Activated CD4-positive, alpha-beta T cell treated with anti-CD3 and anti-CD28 coated beads for 36 hours (primary cell): ENCODE measurements around the gene PPP1R2B. TPM values are rescaled to one million over a fixed set of nuclear protein-coding genes. Genes with fewer than 3 reads are reported as not detected.

Experiments
- ATAC-seq: fragments of 200-7000 bp; cut with Tn5 transposase; one replicate; pipeline ENCODE4 v1.10.0; 2021; ENCODE audit warnings: mild to moderate bottlenecking, moderate library complexity
- CTCF ChIA-PET: fragments of 350-600 bp; sonication (Branson Sonifier 250); formaldehyde crosslinking; loops from one replicate; lab custom pipeline; 2021; ENCODE audit warnings: antibody characterized with exemption; lab: Charles Lee
- POLR2A ChIA-PET: fragments of 350-600 bp; sonication (Branson Sonifier 250); formaldehyde crosslinking; loops from one replicate; lab custom pipeline; 2021; ENCODE audit warnings: antibody characterized with exemption, inconsistent platforms; lab: Charles Lee
- DNase-seq: peaks from one replicate; pipeline ENCODE4 v3.0.0-alpha.2; 2020
- H3K27ac Mint-ChIP-seq: one replicate; pipeline ENCODE4 v1.8.0; 2021; ENCODE audit warnings: mixed read lengths
- H3K27me3 Mint-ChIP-seq: one replicate; pipeline ENCODE4 v1.8.0; 2021; ENCODE audit warnings: mixed read lengths
- H3K36me3 Mint-ChIP-seq: one replicate; pipeline ENCODE4 v1.8.0; 2021; ENCODE audit warnings: low read depth, mixed read lengths
- H3K4me1 Mint-ChIP-seq: one replicate; pipeline ENCODE4 v1.8.0; 2021; ENCODE audit warnings: mixed read lengths
- H3K4me3 Mint-ChIP-seq: one replicate; pipeline ENCODE4 v1.8.0; 2021; ENCODE audit warnings: mild to moderate bottlenecking, moderate library complexity, mixed read lengths
- H3K9me3 Mint-ChIP-seq: one replicate; pipeline ENCODE4 v1.8.0; 2021; ENCODE audit warnings: low read depth, mixed read lengths
- intact Hi-C, 2 experiments: fragments of 100-400 bp; cut with DNase I in 1 of 2; cut with micrococcal nuclease in 1 of 2; formaldehyde crosslinking; loops; one replicate each; pipeline versions ENCODE4 v1.14.2 to v1.15.1; 2022 to 2024; cut with DNase I, micrococcal nuclease
- total RNA-seq, 2 experiments: library from RNA; stranded (reverse); gene quantifications; one replicate each; pipeline ENCODE4 v1.2.3, GENCODE V29; 2021

The PPP1R2B gene
- total RNA-seq = under 1 TPM in 1 of 2 experiments, not detected in 1; 0.11 TPM

- peaks cover 2% of the 10 kb centered on the region for H3K4me1 Mint-ChIP-seq
- H3K4me3 Mint-ChIP-seq = no peak within 1 kb of the TSS
- ATAC-seq (no peak), DNase-seq (no peak)
- H3K27ac Mint-ChIP-seq = no peak within 1 kb of the TSS
- CTCF ChIA-PET = no interaction called here
- POLR2A ChIA-PET = no interaction called here
- intact Hi-C loops = no loop called here
- H3K27me3 Mint-ChIP-seq = peaks cover 49% of the 10 kb centered on the region
- H3K36me3 Mint-ChIP-seq = peaks cover 4% of the 10 kb centered on the region
- H3K9me3 Mint-ChIP-seq = peaks cover 15% of the 10 kb centered on the region
Observed at GRCh38 chr5:156850206-156850751, at the start of gene PPP1R2B. Gene PPP1R2B (plus strand): TSS chr5:156850295. CDS start chr5:156850563, 268 bp downstream.

- POLR2A ChIA-PET = no interaction called here
Observed at GRCh38 chr5:156800929-156801328, 49.2 kb upstream of the PPP1R2B start.

GRCh38 chr5:156802501-156802900 lies 47.6 kb upstream of the PPP1R2B start:
- H3K36me3 Mint-ChIP-seq = no peaks in the 10 kb centered on the region
- no peak overlapping the region for H3K27ac Mint-ChIP-seq
- no peak for ATAC-seq
- no peaks in the 10 kb centered on the region for H3K9me3 Mint-ChIP-seq
- intact Hi-C loops = no loop called here
- no peak for DNase-seq
- peaks cover 18% of the 10 kb centered on the region for H3K27me3 Mint-ChIP-seq
- no peaks in the 10 kb centered on the region for H3K4me1 Mint-ChIP-seq
- H3K4me3 Mint-ChIP-seq = no peak overlapping the region
- CTCF ChIA-PET = interaction anchor here (0.7 to 2.1 kb wide), 4 partner anchors 14 to 1487 kb away, joined by 3 to 5 read pairs (median 3); no protein-coding TSS in a partner anchor
- POLR2A ChIA-PET = no interaction called here

More at GRCh38 chr5:156800929-156801328, 49.2 kb upstream of the PPP1R2B start:
- no peak for ATAC-seq
- CTCF ChIA-PET = no interaction called here
- intact Hi-C loops = no loop called here
- Mint-ChIP-seq H3K27me3 (peaks cover 17% of the 10 kb centered on the region), H3K27ac (no peak overlapping the region), H3K4me3 (no peak overlapping the region), H3K36me3 (no peaks in the 10 kb centered on the region), H3K4me1 (no peaks in the 10 kb centered on the region), H3K9me3 (no peaks in the 10 kb centered on the region)
- DNase-seq = no peak

GRCh38 chr5:156803404-156803803 lies 46.7 kb upstream of the PPP1R2B start:
- POLR2A ChIA-PET = no interaction called here
- CTCF ChIA-PET = interaction anchor here (0.8 to 2.1 kb wide), 2 partner anchors 13 to 328 kb away, joined by 3 to 5 read pairs; no protein-coding TSS in a partner anchor
- Mint-ChIP-seq H3K27me3 (peaks cover 18% of the 10 kb centered on the region), H3K9me3 (no peaks in the 10 kb centered on the region), H3K36me3 (no peaks in the 10 kb centered on the region), H3K4me3 (no peak overlapping the region), H3K27ac (no peak overlapping the region), H3K4me1 (no peaks in the 10 kb centered on the region)
- DNase-seq (no peak), ATAC-seq (no peak)
- intact Hi-C loops = no loop called here

- Mint-ChIP-seq H3K36me3 (no peaks in the 10 kb centered on the region), H3K27ac (no peak overlapping the region), H3K9me3 (no peaks in the 10 kb centered on the region), H3K4me1 (no peaks in the 10 kb centered on the region), H3K4me3 (no peak overlapping the region), H3K27me3 (peaks cover 4% of the 10 kb centered on the region)
- ATAC-seq (no peak), DNase-seq (no peak)
- POLR2A ChIA-PET = no interaction called here
- CTCF ChIA-PET = interaction anchor here (0.7 kb wide), 1 partner anchor 21 kb away, joined by 4 read pairs; no protein-coding TSS in a partner anchor
- intact Hi-C loops = no loop called here
Observed at GRCh38 chr5:156812959-156813358, 37.1 kb upstream of the PPP1R2B start.

GRCh38 chr5:156815988-156816599 lies 34.0 kb upstream of the PPP1R2B start:
- intact Hi-C loops = loop anchor here in 1 of 2 experiments (5.0 kb wide), 2 partner anchors 874 to 1199 kb away; no protein-coding TSS in a partner anchor

GRCh38 chr5:156819537-156819936 lies 30.6 kb upstream of the PPP1R2B start:
- CTCF ChIA-PET = no interaction called here
- Mint-ChIP-seq H3K4me1 (no peaks in the 10 kb centered on the region), H3K9me3 (no peaks in the 10 kb centered on the region), H3K27me3 (peaks cover 4% of the 10 kb centered on the region), H3K4me3 (no peak overlapping the region), H3K27ac (no peak overlapping the region), H3K36me3 (no peaks in the 10 kb centered on the region)
- no peak for ATAC-seq
- POLR2A ChIA-PET = no interaction called here
- intact Hi-C loops = loop anchor here in 1 of 2 experiments (5.0 kb wide), 2 partner anchors 877 to 1202 kb away; no protein-coding TSS in a partner anchor
- no peak for DNase-seq

More at GRCh38 chr5:156815988-156816599, 34.0 kb upstream of the PPP1R2B start:
- Mint-ChIP-seq H3K4me1 (no peaks in the 10 kb centered on the region), H3K27me3 (peaks cover 6% of the 10 kb centered on the region), H3K4me3 (no peak overlapping the region), H3K9me3 (no peaks in the 10 kb centered on the region), H3K36me3 (no peaks in the 10 kb centered on the region), H3K27ac (no peak overlapping the region)
- ChIA-PET CTCF (interaction anchor here (0.6 to 2.0 kb wide), 5 partner anchors 13 to 316 kb away, joined by 3 to 5 read pairs (median 3); no protein-coding TSS in a partner anchor), POLR2A (no interaction called here)
- peak; percentile 86 for ATAC-seq
- peak; percentile 65 for DNase-seq

- Mint-ChIP-seq H3K36me3 (no peaks in the 10 kb centered on the region), H3K4me3 (no peak overlapping the region), H3K9me3 (no peaks in the 10 kb centered on the region), H3K27ac (no peak overlapping the region), H3K27me3 (peaks cover 4% of the 10 kb centered on the region), H3K4me1 (no peaks in the 10 kb centered on the region)
- ATAC-seq (no peak), DNase-seq (no peak)
- intact Hi-C loops = loop anchor here in 1 of 2 experiments (5.0 kb wide), 4 partner anchors 117 to 1203 kb away; no protein-coding TSS in a partner anchor
- ChIA-PET POLR2A (no interaction called here), CTCF (no interaction called here)
Observed at GRCh38 chr5:156819967-156820581, 30.0 kb upstream of the PPP1R2B start.

GRCh38 chr5:156824241-156824640 lies 25.9 kb upstream of the PPP1R2B start:
- Mint-ChIP-seq H3K36me3 (no peaks in the 10 kb centered on the region), H3K27me3 (peaks cover 5% of the 10 kb centered on the region), H3K9me3 (no peaks in the 10 kb centered on the region), H3K4me3 (no peak overlapping the region), H3K27ac (no peak overlapping the region), H3K4me1 (no peaks in the 10 kb centered on the region)
- POLR2A ChIA-PET = no interaction called here
- intact Hi-C loops = loop anchor here in 1 of 2 experiments (5.0 kb wide), 2 partner anchors 113 to 768 kb away; no protein-coding TSS in a partner anchor
- DNase-seq (no peak), ATAC-seq (no peak)
- CTCF ChIA-PET = interaction anchor here (0.6 to 1.0 kb wide), 4 partner anchors 66 to 308 kb away, joined by 3 to 4 read pairs (median 3); no protein-coding TSS in a partner anchor

GRCh38 chr5:156824800-156825199 lies 25.3 kb upstream of the PPP1R2B start:
- no peak for ATAC-seq
- ChIA-PET CTCF (interaction anchor here (0.6 to 1.0 kb wide), 2 partner anchors 203 to 307 kb away, joined by 3 read pairs; no protein-coding TSS in a partner anchor), POLR2A (no interaction called here)
- H3K4me3 Mint-ChIP-seq = no peak overlapping the region
- DNase-seq = no peak
- intact Hi-C loops = loop anchor here in 1 of 2 experiments (5.0 kb wide), 2 partner anchors 113 to 768 kb away; no protein-coding TSS in a partner anchor
- no peak overlapping the region for H3K27ac Mint-ChIP-seq
- H3K9me3 Mint-ChIP-seq = no peaks in the 10 kb centered on the region
- peaks cover 5% of the 10 kb centered on the region for H3K27me3 Mint-ChIP-seq
- H3K36me3 Mint-ChIP-seq = no peaks in the 10 kb centered on the region
- H3K4me1 Mint-ChIP-seq = no peaks in the 10 kb centered on the region

- peaks cover 5% of the 10 kb centered on the region for H3K27me3 Mint-ChIP-seq
- H3K27ac Mint-ChIP-seq = no peak overlapping the region
- H3K4me3 Mint-ChIP-seq = no peak overlapping the region
- CTCF ChIA-PET = no interaction called here
- H3K9me3 Mint-ChIP-seq = no peaks in the 10 kb centered on the region
- POLR2A ChIA-PET = no interaction called here
- DNase-seq = no peak
- intact Hi-C loops = no loop called here
- H3K4me1 Mint-ChIP-seq = no peaks in the 10 kb centered on the region
- no peaks in the 10 kb centered on the region for H3K36me3 Mint-ChIP-seq
- no peak for ATAC-seq
Observed at GRCh38 chr5:156825688-156826087, 24.4 kb upstream of the PPP1R2B start.
